Endothelial cell (in vitro differentiated cells): Measurements from ENCODE around the gene PLXNA2. TPM values are rescaled to one million over a fixed set of nuclear protein-coding genes. Genes with fewer than 3 reads are reported as not detected.

Experiments
- DNase-seq: peaks from one replicate; pipeline ENCODE4 v3.0.0; 2021; ENCODE audit warnings: low spot score
- H3K27ac Mint-ChIP-seq: one replicate; pipeline ENCODE4 v1.8.0; 2021; ENCODE audit warnings: mixed read lengths, inconsistent platforms; ENCODE audit not compliant: unreplicated experiment
- H3K27me3 Mint-ChIP-seq: one replicate; pipeline ENCODE4 v1.8.0; 2021; ENCODE audit warnings: mild to moderate bottlenecking, moderate library complexity, mixed read lengths, inconsistent platforms; ENCODE audit not compliant: unreplicated experiment
- H3K36me3 Mint-ChIP-seq: one replicate; pipeline ENCODE4 v1.8.0; 2021; ENCODE audit warnings: mild to moderate bottlenecking, low read depth, mixed read lengths, inconsistent platforms; ENCODE audit not compliant: unreplicated experiment
- H3K4me1 Mint-ChIP-seq: one replicate; pipeline ENCODE4 v1.8.0; 2021; ENCODE audit warnings: mild to moderate bottlenecking, mixed read lengths, inconsistent platforms; ENCODE audit not compliant: unreplicated experiment
- H3K4me3 Mint-ChIP-seq: one replicate; pipeline ENCODE4 v1.8.0; 2021; ENCODE audit warnings: mild to moderate bottlenecking, mixed read lengths, inconsistent platforms; ENCODE audit not compliant: unreplicated experiment
- H3K9me3 Mint-ChIP-seq: one replicate; pipeline ENCODE4 v1.8.0; 2021; ENCODE audit warnings: mixed read lengths, inconsistent platforms; ENCODE audit not compliant: unreplicated experiment
- CTCF ChIP-seq: fragments of 200-600 bp; sonication (generic); IDR thresholded peaks from one replicate; pipeline ENCODE4 v1.5.0; 2021; ENCODE audit warnings: antibody characterized with exemption; ENCODE audit not compliant: unreplicated experiment
- total RNA-seq: library from RNA; stranded (reverse); fragmentation: NEBNext Ultra II Directional; extraction: Animal tissue kit (Norgen Biotek cat#: 25700); gene quantifications from one replicate; pipeline ENCODE4 v1.2.1, GENCODE V29; 2021; ENCODE audit not compliant: unreplicated experiment

PLXNA2 gene
- total RNA-seq, 1 donor from 2014 or later, result 25.6 TPM

GRCh38 chr1:208218237-208219097, 25.7 kb downstream of the PLXNA2 start:
- Mint-ChIP-seq H3K27ac (peak overlapping the region; percentile 34), H3K4me1 (peaks cover 76% of the 10 kb centered on the region)
- no peak for TF ChIP-seq CTCF

GRCh38 chr1:208217781-208218180, 26.4 kb downstream of the PLXNA2 start:
- Mint-ChIP-seq H3K4me1 (peaks cover 75% of the 10 kb centered on the region), H3K4me3 (peak overlapping the region; percentile 28), H3K27ac (no peak overlapping the region), H3K36me3 (peaks cover 27% of the 10 kb centered on the region), H3K9me3 (no peaks in the 10 kb centered on the region), H3K27me3 (peaks cover 9% of the 10 kb centered on the region)
- no peak for DNase-seq
- no peak for TF ChIP-seq CTCF

More at GRCh38 chr1:208218237-208219097, 25.7 kb downstream of the PLXNA2 start:
- H3K36me3 Mint-ChIP-seq, result peaks cover 27% of the 10 kb centered on the region
- H3K4me3 Mint-ChIP-seq, result peak overlapping the region; percentile 35
- H3K9me3 Mint-ChIP-seq, result no peaks in the 10 kb centered on the region
- peaks cover 14% of the 10 kb centered on the region for H3K27me3 Mint-ChIP-seq
- no peak for DNase-seq

GRCh38 chr1:208216806-208217205, 27.4 kb downstream of the PLXNA2 start:
- Mint-ChIP-seq H3K27ac (no peak overlapping the region), H3K4me1 (peaks cover 76% of the 10 kb centered on the region), H3K4me3 (peak overlapping the region; percentile 68), H3K27me3 (peaks cover 9% of the 10 kb centered on the region), H3K36me3 (peaks cover 27% of the 10 kb centered on the region), H3K9me3 (no peaks in the 10 kb centered on the region)
- TF ChIP-seq CTCF, result no peak
- DNase-seq, result no peak

- no peak for DNase-seq
- Mint-ChIP-seq H3K9me3 (no peaks in the 10 kb centered on the region), H3K27ac (no peak overlapping the region), H3K27me3 (peaks cover 9% of the 10 kb centered on the region), H3K4me1 (peaks cover 80% of the 10 kb centered on the region), H3K4me3 (peak overlapping the region; percentile 8), H3K36me3 (peaks cover 27% of the 10 kb centered on the region)
- no peak for TF ChIP-seq CTCF
Observed at GRCh38 chr1:208216062-208216461, 28.1 kb downstream of the PLXNA2 start.

- no peak for TF ChIP-seq CTCF
- Mint-ChIP-seq H3K9me3 (no peaks in the 10 kb centered on the region), H3K36me3 (peaks cover 27% of the 10 kb centered on the region), H3K4me1 (peaks cover 81% of the 10 kb centered on the region), H3K4me3 (peak overlapping the region; percentile 8), H3K27me3 (peaks cover 8% of the 10 kb centered on the region), H3K27ac (peak overlapping the region; percentile 54)
- no peak for DNase-seq
Observed at GRCh38 chr1:208215393-208215792, 28.8 kb downstream of the PLXNA2 start.
